Endodermal cell (in vitro differentiated cells): ENCODE data around the gene GPRIN2. TPM values are rescaled to one million over a fixed set of nuclear protein-coding genes. Genes with fewer than 3 reads are reported as not detected.

ENCODE experiments used
- DNase-seq: peaks from one replicate; pipeline ENCODE4 v3.0.0-alpha.2; 2017
- H3K27ac ChIP-seq: 2 replicates; pipeline ENCODE4 v1.5.1; 2013; ENCODE audit warnings: mild to moderate bottlenecking, low read depth, low read length, moderate library complexity
- H3K27me3 ChIP-seq: 2 replicates; pipeline ENCODE4 v1.6.1; 2013; ENCODE audit warnings: mild to moderate bottlenecking, low read length, moderate library complexity; ENCODE audit not compliant: insufficient read depth, control insufficient read depth, poor library complexity, severe bottlenecking
- H3K36me3 ChIP-seq: 2 replicates; pipeline ENCODE4 v1.7.0; 2013; ENCODE audit warnings: mild to moderate bottlenecking, low read length, moderate library complexity; ENCODE audit not compliant: control insufficient read depth, insufficient read depth
- H3K4me1 ChIP-seq: one replicate; pipeline ENCODE4 v1.7.0; 2013; ENCODE audit warnings: low read length; ENCODE audit not compliant: control insufficient read depth, insufficient read depth
- H3K4me3 ChIP-seq: 2 replicates; pipeline ENCODE4 v1.5.1; 2013; ENCODE audit warnings: mild to moderate bottlenecking, low read length, moderate library complexity
- H3K9ac ChIP-seq: 2 replicates; pipeline ENCODE4 v1.6.1; 2013; ENCODE audit warnings: mild to moderate bottlenecking, low read length, moderate library complexity; ENCODE audit not compliant: poor library complexity, severe bottlenecking; ENCODE audit errors: extremely low read depth
- H3K9me3 ChIP-seq: 2 replicates; pipeline ENCODE4 v1.6.1; 2013; ENCODE audit warnings: mild to moderate bottlenecking, low read length, moderate library complexity; ENCODE audit not compliant: control insufficient read depth
- H3K27ac Mint-ChIP-seq: 2 replicates; pipeline ENCODE4 v1.8.0; 2020; ENCODE audit warnings: mixed read lengths
- H3K27me3 Mint-ChIP-seq: 2 replicates; pipeline ENCODE4 v1.8.0; 2021; ENCODE audit warnings: mild to moderate bottlenecking, mixed read lengths; ENCODE audit not compliant: insufficient read depth
- H3K36me3 Mint-ChIP-seq: 2 replicates; pipeline ENCODE4 v1.8.0; 2020; ENCODE audit warnings: low read depth, mixed read lengths
- H3K4me1 Mint-ChIP-seq: 2 replicates; pipeline ENCODE4 v1.8.0; 2020; ENCODE audit warnings: mixed read lengths
- H3K4me3 Mint-ChIP-seq: 2 replicates; pipeline ENCODE4 v1.8.0; 2020; ENCODE audit warnings: mild to moderate bottlenecking, moderate library complexity, mixed read lengths
- H3K9me3 Mint-ChIP-seq: 2 replicates; pipeline ENCODE4 v1.8.0; 2020; ENCODE audit warnings: mild to moderate bottlenecking, mixed read lengths
- WGBS, 2 experiments: methylation state at CpG; one replicate each; pipeline versions ENCODE4 v1.1.5 to v1.1.7; 2013; ENCODE audit warnings: missing lambda C conversion rate in 2 of 2, mixed read lengths in 1 of 2; ENCODE audit not compliant: insufficient coverage in 1 of 2, insufficient read length in 1 of 2; 5-methylcytosine and 5-hydroxymethylcytosine counted together
- total RNA-seq, 2 donors: library from RNA; stranded (reverse); fragmentation: NEBNext Ultra II Directional in 1 of 2; extraction: Animal tissue kit (Norgen Biotek cat#: 25700) in 1 of 2; gene quantifications; 2 replicates in 1 of 2; 3 replicates in 1 of 2; pipeline ENCODE4 v1.2.1, GENCODE V29; 2021
- TF ChIP-seq, protein P1 (sequence below): fragments of 200-600 bp; sonication (generic); conservative IDR thresholded peaks from 2 replicates; pipeline ENCODE4 v1.5.0; 2021; ENCODE audit warnings: antibody characterized with exemption, mild to moderate bottlenecking

Gene GPRIN2
- total RNA-seq, 2 donors from 2014 or later, result 16.1 to 25.2 TPM

DNA sequence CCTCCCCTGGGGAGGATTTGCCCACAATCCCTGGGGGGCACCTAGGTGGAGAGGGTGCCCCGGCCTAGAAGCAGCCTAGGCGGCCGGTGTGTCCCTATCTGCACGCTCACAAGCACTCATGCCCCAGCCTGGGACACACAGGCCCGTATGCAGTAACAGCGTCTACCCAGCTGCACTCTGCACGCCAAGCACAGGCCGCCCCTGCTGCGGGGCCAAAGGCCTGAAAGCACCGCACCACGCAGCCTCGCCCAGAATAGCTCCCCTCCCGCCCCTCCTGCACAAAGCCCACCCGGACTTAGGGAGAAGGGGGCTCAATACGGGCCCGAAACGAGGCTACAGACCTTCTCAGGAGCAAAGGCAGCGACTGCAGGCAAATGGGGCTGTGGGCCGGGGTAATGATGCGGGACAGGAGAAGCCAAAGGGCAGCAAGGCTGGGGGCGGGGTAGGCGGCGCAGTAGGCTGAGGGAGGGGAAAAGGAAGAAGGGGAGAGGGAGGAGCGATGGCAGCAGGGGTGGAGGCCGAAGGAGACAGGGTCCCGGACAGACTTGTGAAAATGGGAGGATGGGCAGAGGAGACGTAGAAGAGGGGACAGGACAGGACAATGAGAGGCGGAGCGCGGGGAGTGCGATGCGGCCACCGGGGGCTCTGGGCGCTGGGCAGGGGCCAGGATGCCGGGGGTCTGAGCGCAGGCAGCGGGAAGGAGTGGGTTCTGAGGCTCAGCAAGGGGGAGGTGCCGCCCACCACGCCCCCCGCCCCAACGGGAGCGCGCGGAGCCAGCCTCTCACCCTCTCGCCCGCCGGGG is 544 bp downstream of the GPRIN2 start:
- H3K4me1 ChIP-seq, result peaks cover 11% of the 10 kb centered on the region
- peaks cover 8% of the 10 kb centered on the region for H3K4me1 Mint-ChIP-seq
- H3K36me3 ChIP-seq, result no peaks in the 10 kb centered on the region
- H3K9me3 ChIP-seq, result no peaks in the 10 kb centered on the region
- H3K4me3 ChIP-seq, result peak overlapping the region; percentile 80
- TF ChIP-seq, protein P1, sequence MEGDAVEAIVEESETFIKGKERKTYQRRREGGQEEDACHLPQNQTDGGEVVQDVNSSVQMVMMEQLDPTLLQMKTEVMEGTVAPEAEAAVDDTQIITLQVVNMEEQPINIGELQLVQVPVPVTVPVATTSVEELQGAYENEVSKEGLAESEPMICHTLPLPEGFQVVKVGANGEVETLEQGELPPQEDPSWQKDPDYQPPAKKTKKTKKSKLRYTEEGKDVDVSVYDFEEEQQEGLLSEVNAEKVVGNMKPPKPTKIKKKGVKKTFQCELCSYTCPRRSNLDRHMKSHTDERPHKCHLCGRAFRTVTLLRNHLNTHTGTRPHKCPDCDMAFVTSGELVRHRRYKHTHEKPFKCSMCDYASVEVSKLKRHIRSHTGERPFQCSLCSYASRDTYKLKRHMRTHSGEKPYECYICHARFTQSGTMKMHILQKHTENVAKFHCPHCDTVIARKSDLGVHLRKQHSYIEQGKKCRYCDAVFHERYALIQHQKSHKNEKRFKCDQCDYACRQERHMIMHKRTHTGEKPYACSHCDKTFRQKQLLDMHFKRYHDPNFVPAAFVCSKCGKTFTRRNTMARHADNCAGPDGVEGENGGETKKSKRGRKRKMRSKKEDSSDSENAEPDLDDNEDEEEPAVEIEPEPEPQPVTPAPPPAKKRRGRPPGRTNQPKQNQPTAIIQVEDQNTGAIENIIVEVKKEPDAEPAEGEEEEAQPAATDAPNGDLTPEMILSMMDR, result no peak
- WGBS, 2 experiments, result 13 to 14% methylated on average over 42 to 47 of the region's 47 CpGs
- no peaks in the 10 kb centered on the region for H3K36me3 Mint-ChIP-seq
- peak; percentile 96 for DNase-seq
- no peaks in the 10 kb centered on the region for H3K27me3 Mint-ChIP-seq
- H3K9me3 Mint-ChIP-seq, result no peaks in the 10 kb centered on the region
- peaks cover 50% of the 10 kb centered on the region for H3K27me3 ChIP-seq
- no peak overlapping the region for H3K4me3 Mint-ChIP-seq
- H3K9ac ChIP-seq, result no peak overlapping the region
- H3K27ac Mint-ChIP-seq, result peak overlapping the region; percentile 85
- no peak overlapping the region for H3K27ac ChIP-seq

DNA sequence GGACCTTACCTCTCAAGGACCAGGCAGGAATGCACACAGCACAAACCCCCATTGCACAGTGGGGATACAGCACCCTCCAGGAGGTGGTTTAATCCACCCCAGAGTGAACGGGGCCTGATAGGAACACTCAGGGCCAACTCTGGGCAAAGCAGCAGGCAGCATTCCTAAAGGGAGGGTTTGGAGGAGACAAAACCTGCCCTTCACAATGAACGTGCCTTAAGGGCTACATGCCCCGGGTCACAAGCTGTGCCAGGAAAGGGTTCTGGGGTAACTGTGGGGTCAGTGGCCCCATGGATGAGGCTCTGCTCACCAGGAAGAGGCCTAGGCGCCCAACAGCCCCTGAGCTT is 1.1 kb downstream of the GPRIN2 start:
- Histone ChIP-seq H3K27me3 (peaks cover 44% of the 10 kb centered on the region), H3K9me3 (no peaks in the 10 kb centered on the region), H3K4me1 (peaks cover 11% of the 10 kb centered on the region), H3K4me3 (peak overlapping the region; percentile 80), H3K27ac (no peak overlapping the region), H3K9ac (no peak overlapping the region), H3K36me3 (no peaks in the 10 kb centered on the region)
- Mint-ChIP-seq H3K4me3 (no peak overlapping the region), H3K36me3 (no peaks in the 10 kb centered on the region), H3K9me3 (no peaks in the 10 kb centered on the region), H3K4me1 (peaks cover 8% of the 10 kb centered on the region), H3K27ac (no peak overlapping the region), H3K27me3 (no peaks in the 10 kb centered on the region)
- peak; percentile 68 for DNase-seq
- TF ChIP-seq, protein P1, result no peak
- WGBS, 2 experiments, result 75 to 78% methylated on average over 4 of the region's 4 CpGs

DNA sequence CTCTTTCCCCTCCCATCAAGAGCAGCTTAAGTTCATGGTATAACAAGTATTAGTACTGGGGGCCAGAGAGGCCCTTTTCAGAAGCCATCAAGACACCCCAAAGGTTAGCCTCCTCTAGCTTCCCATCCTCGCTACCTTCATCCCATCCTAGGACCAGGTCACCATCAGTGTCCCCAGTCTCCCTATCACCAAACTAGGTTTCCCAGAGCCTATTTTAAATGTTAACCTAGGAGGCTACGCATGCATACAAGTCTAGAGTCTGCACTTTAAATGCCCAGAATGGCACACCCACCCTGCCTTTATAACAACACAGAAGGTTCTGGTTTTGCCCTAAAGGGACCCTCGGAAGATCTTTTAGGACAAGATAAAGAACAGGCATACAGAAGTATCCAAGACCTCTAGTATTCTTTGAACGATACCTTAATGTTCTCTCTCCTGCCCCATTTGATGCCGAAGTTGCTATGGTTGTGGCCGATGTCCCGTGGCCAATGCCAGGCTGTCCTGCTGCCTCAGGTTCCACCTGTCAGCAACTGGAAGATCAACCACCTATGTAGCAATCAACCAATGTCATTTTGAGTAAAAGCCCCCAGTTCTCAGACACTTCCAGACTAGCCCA is 2.2 kb downstream of the GPRIN2 start:
- Mint-ChIP-seq H3K27me3 (no peaks in the 10 kb centered on the region), H3K4me3 (no peak overlapping the region), H3K36me3 (no peaks in the 10 kb centered on the region), H3K9me3 (no peaks in the 10 kb centered on the region), H3K4me1 (peaks cover 8% of the 10 kb centered on the region), H3K27ac (no peak overlapping the region)
- no peaks in the 10 kb centered on the region for H3K36me3 ChIP-seq
- peaks cover 11% of the 10 kb centered on the region for H3K4me1 ChIP-seq
- peaks cover 34% of the 10 kb centered on the region for H3K27me3 ChIP-seq
- peak; percentile 35 for DNase-seq
- H3K27ac ChIP-seq, result no peak overlapping the region
- H3K9ac ChIP-seq, result no peak overlapping the region
- TF ChIP-seq, protein P1, result no peak
- WGBS, 2 experiments, result 86 to 87% methylated on average over 7 of the region's 7 CpGs
- H3K4me3 ChIP-seq, result no peak overlapping the region
- no peaks in the 10 kb centered on the region for H3K9me3 ChIP-seq
